ENCODE data around the gene SLC26A2. TPM values are rescaled to one million over a fixed set of nuclear protein-coding genes. Genes with fewer than 3 reads are reported as not detected.

Gene SLC26A2
- total and polyA plus RNA-seq, 5 donors: 2.2 to 10.4 (median 6.1) TPM

GRCh38 chr5:149924486-149924885, 36.1 kb upstream of the SLC26A2 start:
- Histone ChIP-seq H3K4me3 (ENCODE audit: low read length) (no peak overlapping the region), H3K27me3 (ENCODE audit: control insufficient read depth, insufficient read depth) (no peaks in the 10 kb centered on the region), H3K27ac (ENCODE audit: low read length) (no peak overlapping the region), H3K9me3 (ENCODE audit: control insufficient read depth, low read length) (no peaks in the 10 kb centered on the region), H3K4me1 (ENCODE audit: control insufficient read depth, insufficient read depth, low read length) (no peaks in the 10 kb centered on the region)
- DNase-seq (no peak), ATAC-seq (no peak)
- intact Hi-C loops (cut with DNase I): no loop called here
- WGBS: 88% methylated on average over 5 of the region's 5 CpGs

- no peaks in the 10 kb centered on the region for H3K4me1 ChIP-seq (ENCODE audit: control insufficient read depth, insufficient read depth, low read length)
- DNase-seq: no peak
- no peak for ATAC-seq
- intact Hi-C loops (cut with DNase I): no loop called here
- no peaks in the 10 kb centered on the region for H3K9me3 ChIP-seq (ENCODE audit: control insufficient read depth, low read length)
- H3K4me3 ChIP-seq (ENCODE audit: low read length): peak overlapping the region; percentile 18
- no peaks in the 10 kb centered on the region for H3K27me3 ChIP-seq (ENCODE audit: control insufficient read depth, insufficient read depth)
- no peak overlapping the region for H3K27ac ChIP-seq (ENCODE audit: low read length)
- 46% methylated on average over 6 of the region's 6 CpGs for WGBS
Measured at GRCh38 chr5:149930043-149930748, 30.4 kb upstream of the SLC26A2 start.

GRCh38 chr5:149930749-149931574, 29.6 kb upstream of the SLC26A2 start:
- 52% methylated on average over 7 of the region's 7 CpGs for WGBS
- DNase-seq (no peak), ATAC-seq (peak in 1 of 2 donors; percentile 26)
- Histone ChIP-seq H3K27me3 (ENCODE audit: control insufficient read depth, insufficient read depth) (no peaks in the 10 kb centered on the region), H3K4me1 (ENCODE audit: control insufficient read depth, insufficient read depth, low read length) (no peaks in the 10 kb centered on the region), H3K27ac (ENCODE audit: low read length) (no peak overlapping the region), H3K4me3 (ENCODE audit: low read length) (no peak overlapping the region), H3K9me3 (ENCODE audit: control insufficient read depth, low read length) (no peaks in the 10 kb centered on the region)
- intact Hi-C loops (cut with DNase I): no loop called here

GRCh38 chr5:149931992-149932436, 28.5 kb upstream of the SLC26A2 start:
- ATAC-seq (no peak), DNase-seq (no peak)
- H3K9me3 ChIP-seq (ENCODE audit: control insufficient read depth, low read length): no peaks in the 10 kb centered on the region
- no peaks in the 10 kb centered on the region for H3K27me3 ChIP-seq (ENCODE audit: control insufficient read depth, insufficient read depth)
- no peaks in the 10 kb centered on the region for H3K4me1 ChIP-seq (ENCODE audit: control insufficient read depth, insufficient read depth, low read length)
- intact Hi-C loops (cut with DNase I): no loop called here
- no peak overlapping the region for H3K27ac ChIP-seq (ENCODE audit: low read length)
- WGBS: 58% methylated on average over 14 of the region's 14 CpGs
- peak overlapping the region; percentile 35 for H3K4me3 ChIP-seq (ENCODE audit: low read length)

- WGBS: 60% methylated on average over 25 of the region's 25 CpGs
- intact Hi-C loops (cut with DNase I): no loop called here
- H3K4me3 ChIP-seq (ENCODE audit: low read length): peak overlapping the region; percentile 35
- H3K27ac ChIP-seq (ENCODE audit: low read length): no peak overlapping the region
- DNase-seq (peak in 2 of 3 donors; percentile 58 to 62), ATAC-seq (peak; percentile 46 to 65)
- no peaks in the 10 kb centered on the region for H3K9me3 ChIP-seq (ENCODE audit: control insufficient read depth, low read length)
- no peaks in the 10 kb centered on the region for H3K4me1 ChIP-seq (ENCODE audit: control insufficient read depth, insufficient read depth, low read length)
- H3K27me3 ChIP-seq (ENCODE audit: control insufficient read depth, insufficient read depth): no peaks in the 10 kb centered on the region
Measured at GRCh38 chr5:149932445-149933350, 27.9 kb upstream of the SLC26A2 start.

- Histone ChIP-seq H3K4me1 (ENCODE audit: control insufficient read depth, insufficient read depth, low read length) (no peaks in the 10 kb centered on the region), H3K27me3 (ENCODE audit: control insufficient read depth, insufficient read depth) (no peaks in the 10 kb centered on the region), H3K9me3 (ENCODE audit: control insufficient read depth, low read length) (no peaks in the 10 kb centered on the region), H3K27ac (ENCODE audit: low read length) (no peak overlapping the region), H3K4me3 (ENCODE audit: low read length) (no peak overlapping the region)
- intact Hi-C loops (cut with DNase I): no loop called here
- peak in 1 of 2 donors; percentile 26 for ATAC-seq
- DNase-seq: peak in 2 of 3 donors; percentile 28 to 75
- WGBS: 69% methylated on average over 8 of the region's 8 CpGs
Measured at GRCh38 chr5:149935431-149935901, 25.1 kb upstream of the SLC26A2 start.

- WGBS: 77% methylated on average over 1 of the region's 1 CpG
- Histone ChIP-seq H3K4me1 (ENCODE audit: control insufficient read depth, insufficient read depth, low read length) (no peaks in the 10 kb centered on the region), H3K27ac (ENCODE audit: low read length) (no peak overlapping the region), H3K9me3 (ENCODE audit: control insufficient read depth, low read length) (no peaks in the 10 kb centered on the region), H3K27me3 (ENCODE audit: control insufficient read depth, insufficient read depth) (no peaks in the 10 kb centered on the region), H3K4me3 (ENCODE audit: low read length) (no peak overlapping the region)
- intact Hi-C loops (cut with DNase I): no loop called here
- DNase-seq: no peak
- no peak for ATAC-seq
Measured at GRCh38 chr5:149936044-149936699, 24.4 kb upstream of the SLC26A2 start.

GRCh38 chr5:149936700-149937091, 23.9 kb upstream of the SLC26A2 start:
- no peak for ATAC-seq
- intact Hi-C loops (cut with DNase I): no loop called here
- 82% methylated on average over 3 of the region's 3 CpGs for WGBS

GRCh38 chr5:149937610-149938009, 22.9 kb upstream of the SLC26A2 start:
- WGBS: 79% methylated on average over 1 of the region's 1 CpG
- H3K9me3 ChIP-seq (ENCODE audit: control insufficient read depth, low read length): no peaks in the 10 kb centered on the region
- no peak overlapping the region for H3K4me3 ChIP-seq (ENCODE audit: low read length)
- H3K27me3 ChIP-seq (ENCODE audit: control insufficient read depth, insufficient read depth): no peaks in the 10 kb centered on the region
- no peak for DNase-seq
- H3K27ac ChIP-seq (ENCODE audit: low read length): no peak overlapping the region
- ATAC-seq: no peak
- H3K4me1 ChIP-seq (ENCODE audit: control insufficient read depth, insufficient read depth, low read length): no peaks in the 10 kb centered on the region
- intact Hi-C loops (cut with DNase I): no loop called here

More at GRCh38 chr5:149936700-149937091, 23.9 kb upstream of the SLC26A2 start:
- H3K4me3 ChIP-seq (ENCODE audit: low read length): no peak overlapping the region
- no peaks in the 10 kb centered on the region for H3K9me3 ChIP-seq (ENCODE audit: control insufficient read depth, low read length)
- no peaks in the 10 kb centered on the region for H3K4me1 ChIP-seq (ENCODE audit: control insufficient read depth, insufficient read depth, low read length)
- DNase-seq: no peak
- H3K27ac ChIP-seq (ENCODE audit: low read length): no peak overlapping the region
- no peaks in the 10 kb centered on the region for H3K27me3 ChIP-seq (ENCODE audit: control insufficient read depth, insufficient read depth)

GRCh38 chr5:149938279-149938678, 22.3 kb upstream of the SLC26A2 start:
- no peak overlapping the region for H3K27ac ChIP-seq (ENCODE audit: low read length)
- WGBS: 21% methylated on average over 2 of the region's 2 CpGs
- H3K4me1 ChIP-seq (ENCODE audit: control insufficient read depth, insufficient read depth, low read length): no peaks in the 10 kb centered on the region
- no peak overlapping the region for H3K4me3 ChIP-seq (ENCODE audit: low read length)
- ATAC-seq (peak; percentile 50 to 67), DNase-seq (peak; percentile 60 to 83 (median 69))
- intact Hi-C loops (cut with DNase I): no loop called here
- no peaks in the 10 kb centered on the region for H3K9me3 ChIP-seq (ENCODE audit: control insufficient read depth, low read length)
- H3K27me3 ChIP-seq (ENCODE audit: control insufficient read depth, insufficient read depth): no peaks in the 10 kb centered on the region

Data from right cardiac atrium (tissue), 5 donors.